NCI-H2029 treated with DMSO at 0.1 percent for 48 hours (cell line): ENCODE measurements around the gene GLIPR2.
"Not testable (repeated sequence)": the region's sequence is repeated elsewhere in the genome, so short reads cannot be mapped to it uniquely, and the experiment has no call there.

Source experiments
- DNase-seq: peaks from one replicate; lab custom pipeline; 2025; lab: John Stamatoyannopoulos, UW

Gene GLIPR2, protein sequence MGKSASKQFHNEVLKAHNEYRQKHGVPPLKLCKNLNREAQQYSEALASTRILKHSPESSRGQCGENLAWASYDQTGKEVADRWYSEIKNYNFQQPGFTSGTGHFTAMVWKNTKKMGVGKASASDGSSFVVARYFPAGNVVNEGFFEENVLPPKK

DNA sequence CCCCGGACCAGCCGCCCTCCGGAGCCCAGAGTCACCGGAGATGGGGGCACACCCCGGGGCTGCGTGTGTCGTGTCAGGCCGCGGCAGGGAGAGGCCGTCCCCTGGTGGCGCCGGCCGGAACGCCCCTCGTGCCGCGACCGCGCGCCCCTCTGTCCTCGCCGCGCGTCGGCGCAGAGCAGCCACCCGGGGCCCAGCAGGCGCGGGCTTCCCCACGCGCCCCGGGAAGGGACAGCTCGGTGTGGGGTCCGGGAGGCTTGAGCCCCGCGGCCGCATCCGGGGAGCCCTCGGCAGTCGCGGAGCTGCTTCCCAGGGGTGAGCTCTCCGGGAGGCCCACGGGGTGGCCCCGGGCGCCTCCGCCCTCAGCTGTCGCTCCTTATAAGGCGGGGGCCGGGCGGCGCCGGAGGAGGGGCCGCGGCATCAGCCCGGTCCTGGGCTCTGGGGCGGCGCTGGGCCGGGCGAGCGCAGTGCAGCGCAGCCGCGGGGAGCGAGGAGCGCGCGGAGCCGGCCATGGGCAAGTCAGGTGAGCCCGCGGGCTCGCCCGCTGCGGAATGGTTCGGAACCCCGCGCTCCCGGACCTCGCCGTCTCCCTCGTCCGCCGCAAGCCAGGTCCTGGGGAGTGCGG lies at the start of gene GLIPR2:
GLIPR2 (plus strand) TSS at position 462 of the 622 bp plus-strand sequence; CDS start at position 508, 46 bp downstream.
- DNase-seq, result no peak

DNA sequence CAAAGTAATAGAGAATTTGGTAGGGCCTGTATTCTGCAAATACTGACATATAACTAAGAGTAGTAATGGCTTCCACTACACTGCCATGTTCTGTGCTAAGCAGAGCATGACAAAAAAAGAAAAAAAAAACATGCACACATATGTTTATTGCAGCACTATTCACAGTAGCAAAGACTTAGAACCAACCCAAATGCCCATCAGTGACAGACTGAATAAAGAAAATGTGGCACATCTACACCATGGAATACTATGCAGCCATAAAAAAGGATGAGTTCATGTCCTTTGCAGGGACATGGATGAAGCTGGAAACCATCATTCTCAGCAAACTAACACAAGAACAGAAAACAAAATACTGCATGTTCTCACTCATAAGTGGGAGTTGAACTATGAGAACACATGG lies 49.5 kb upstream of the GLIPR2 start:
- DNase-seq, result not testable (repeated sequence)

DNA sequence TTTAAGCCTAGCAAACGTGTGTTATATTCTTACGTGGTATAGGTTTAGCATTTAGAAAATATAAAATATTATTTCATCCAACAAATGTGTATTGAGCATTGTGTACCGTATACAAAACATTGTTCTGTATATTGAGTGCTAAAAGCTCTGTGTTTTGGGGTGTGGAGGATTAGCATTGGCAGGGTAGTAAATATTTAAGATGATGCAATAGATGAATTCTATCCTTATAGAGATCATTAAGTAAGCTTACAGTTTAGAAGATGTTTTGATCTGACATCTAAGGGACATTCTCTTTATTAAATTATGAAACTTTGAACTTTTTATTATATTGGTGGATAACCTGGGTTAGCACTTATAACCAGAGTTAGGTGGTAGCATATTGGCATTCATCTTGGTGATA lies 48.5 kb upstream of the GLIPR2 start:
- DNase-seq, result no peak

DNA sequence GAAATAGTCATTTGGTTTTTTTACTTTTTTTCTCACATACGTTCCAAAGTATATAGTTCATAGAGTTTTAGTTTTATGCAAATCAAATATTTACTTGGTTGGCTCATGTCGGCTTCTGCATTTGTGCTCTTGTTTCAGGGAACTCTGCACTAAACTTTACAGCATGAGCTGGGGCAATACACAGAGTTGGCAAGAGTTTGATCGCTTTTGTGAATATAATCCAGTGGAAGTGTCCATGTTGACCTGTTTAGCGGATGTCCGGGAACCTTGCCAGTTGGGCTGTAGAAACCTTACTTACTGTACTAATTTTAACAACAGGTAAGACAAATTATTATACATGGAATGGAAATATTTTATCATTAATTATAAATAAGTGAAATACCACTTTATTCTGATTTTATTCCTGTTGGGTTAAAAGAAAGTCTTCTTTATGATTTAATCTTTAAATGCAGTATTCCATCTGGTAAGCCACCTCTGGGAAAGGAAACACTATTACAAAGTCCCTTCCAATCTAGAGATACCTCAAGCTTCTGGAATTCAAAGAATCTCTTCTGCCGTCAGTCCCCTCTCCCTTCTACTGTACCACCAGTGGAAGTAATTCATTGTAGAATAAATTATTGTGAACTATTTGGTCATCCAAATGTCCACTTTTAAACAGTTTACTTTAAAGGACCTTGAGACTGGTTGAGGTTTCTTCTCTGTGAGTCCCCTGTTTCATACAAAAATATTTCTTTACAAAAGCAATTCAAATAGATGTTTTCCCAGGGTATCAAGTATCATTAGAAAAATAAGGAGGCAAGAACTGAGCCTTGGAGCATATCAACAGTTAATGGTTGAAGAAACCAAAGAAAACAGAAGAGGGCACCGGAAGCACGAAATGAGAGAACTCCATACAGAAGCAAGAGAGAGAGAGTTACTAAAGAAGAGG lies 45.2 kb upstream of the GLIPR2 start:
- no peak for DNase-seq

DNA sequence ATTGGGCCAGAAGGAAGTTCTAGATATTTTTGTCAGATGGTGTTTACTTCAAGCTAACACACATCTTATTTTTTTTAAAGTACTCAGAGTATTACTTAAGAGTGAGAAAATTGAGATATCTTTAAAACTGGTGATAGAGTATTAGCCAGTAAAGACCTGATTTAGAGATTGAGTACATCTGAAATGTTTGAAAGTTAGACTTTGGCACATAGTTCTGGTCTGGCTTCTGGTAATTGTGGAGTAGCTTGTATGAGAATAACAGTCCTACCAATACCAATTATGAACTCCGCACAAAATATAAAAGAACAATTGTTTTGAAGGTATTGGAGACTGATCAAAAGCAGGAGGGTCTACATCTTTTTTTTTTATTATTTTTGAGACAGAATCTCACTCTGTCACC lies 44.5 kb upstream of the GLIPR2 start:
- DNase-seq, result no peak

DNA sequence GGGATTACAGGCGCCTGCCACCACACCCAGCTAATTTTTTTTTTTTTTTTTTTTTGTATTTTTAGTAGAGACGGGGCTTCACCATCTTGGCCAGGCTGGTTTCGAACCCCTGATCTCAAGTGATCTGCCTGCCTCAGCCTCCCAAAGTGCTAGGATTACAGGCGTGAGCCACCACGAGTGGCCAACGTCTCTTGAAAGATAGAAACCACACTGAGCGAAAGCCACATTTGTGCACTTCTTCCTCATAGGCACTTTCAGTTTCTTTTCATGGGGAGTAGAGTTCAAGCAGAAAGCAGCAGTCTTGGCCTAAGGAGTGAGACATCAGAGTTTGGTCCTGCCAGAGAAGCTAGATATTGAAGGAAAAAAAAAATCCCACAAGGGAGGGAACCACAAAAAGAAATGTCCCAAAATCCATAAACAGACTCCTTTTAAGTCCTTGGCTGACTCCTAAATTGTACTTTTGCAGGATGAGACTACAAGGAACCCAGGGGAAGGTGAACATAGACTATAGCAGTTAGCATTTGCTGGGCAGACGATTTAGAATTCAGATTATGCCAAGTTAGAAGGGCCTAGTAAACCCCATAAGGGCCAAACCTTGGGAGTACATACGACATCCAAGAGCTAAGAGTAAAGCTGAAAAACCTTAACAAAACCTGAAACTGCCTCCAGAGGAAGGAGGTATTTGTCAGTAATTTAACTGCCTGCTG lies 43.9 kb upstream of the GLIPR2 start:
- DNase-seq, result no peak

DNA sequence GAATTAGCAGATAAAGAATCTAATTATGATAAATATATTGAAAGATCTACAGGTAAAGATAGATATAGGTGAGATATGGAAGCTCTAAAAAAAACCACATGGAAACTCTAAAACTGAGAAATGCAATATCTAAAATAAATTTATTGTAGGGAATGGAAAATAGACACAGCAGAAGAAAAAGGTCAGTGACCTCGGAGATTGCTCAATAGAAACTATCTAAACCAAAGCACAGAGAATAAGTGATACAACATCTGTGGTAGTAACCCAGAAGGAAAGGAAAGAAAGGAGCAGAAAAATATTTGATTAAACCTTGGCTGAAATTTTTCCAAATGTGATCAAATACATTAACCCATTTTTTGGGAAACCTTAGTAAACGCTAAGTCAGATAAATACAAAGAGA lies 43.1 kb upstream of the GLIPR2 start:
- no peak for DNase-seq

DNA sequence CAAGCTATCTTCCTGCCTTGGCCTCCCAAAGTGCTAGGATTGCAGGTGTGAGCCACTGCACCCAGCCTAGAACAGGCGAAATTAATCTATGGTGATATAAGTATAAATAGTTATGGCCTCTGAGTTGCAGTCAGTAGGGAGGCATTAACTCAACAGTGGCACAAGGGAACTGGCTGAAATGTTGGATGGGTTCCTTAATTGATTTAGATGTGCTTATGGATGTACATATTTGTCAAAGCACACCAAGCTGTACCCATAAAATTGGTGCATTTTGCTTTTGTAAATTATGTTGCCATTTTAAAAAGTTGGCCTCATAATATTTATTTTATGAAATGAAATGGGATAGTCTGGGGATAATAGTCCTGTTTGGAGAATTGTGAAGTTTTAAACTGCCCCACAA lies 36.8 kb upstream of the GLIPR2 start:
- no peak for DNase-seq

DNA sequence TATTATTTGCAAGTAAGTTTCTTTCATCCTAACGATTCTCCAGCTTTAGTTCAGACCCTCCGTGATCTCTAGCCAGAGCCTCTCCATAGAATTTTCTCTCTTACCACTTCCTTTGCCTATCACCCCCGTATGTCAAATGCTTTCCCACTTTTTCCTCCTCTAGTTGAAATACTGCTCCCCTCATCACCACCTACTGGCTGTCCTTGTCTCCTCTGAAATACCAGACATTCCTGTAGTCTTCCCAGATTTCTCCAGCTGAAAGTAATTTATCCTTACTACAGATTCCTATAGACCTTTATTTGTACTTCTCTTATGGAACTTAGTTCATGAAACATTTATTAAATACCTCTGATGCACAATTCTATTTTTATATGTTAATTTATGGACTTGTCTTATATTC lies 36.0 kb upstream of the GLIPR2 start:
- no peak for DNase-seq

DNA sequence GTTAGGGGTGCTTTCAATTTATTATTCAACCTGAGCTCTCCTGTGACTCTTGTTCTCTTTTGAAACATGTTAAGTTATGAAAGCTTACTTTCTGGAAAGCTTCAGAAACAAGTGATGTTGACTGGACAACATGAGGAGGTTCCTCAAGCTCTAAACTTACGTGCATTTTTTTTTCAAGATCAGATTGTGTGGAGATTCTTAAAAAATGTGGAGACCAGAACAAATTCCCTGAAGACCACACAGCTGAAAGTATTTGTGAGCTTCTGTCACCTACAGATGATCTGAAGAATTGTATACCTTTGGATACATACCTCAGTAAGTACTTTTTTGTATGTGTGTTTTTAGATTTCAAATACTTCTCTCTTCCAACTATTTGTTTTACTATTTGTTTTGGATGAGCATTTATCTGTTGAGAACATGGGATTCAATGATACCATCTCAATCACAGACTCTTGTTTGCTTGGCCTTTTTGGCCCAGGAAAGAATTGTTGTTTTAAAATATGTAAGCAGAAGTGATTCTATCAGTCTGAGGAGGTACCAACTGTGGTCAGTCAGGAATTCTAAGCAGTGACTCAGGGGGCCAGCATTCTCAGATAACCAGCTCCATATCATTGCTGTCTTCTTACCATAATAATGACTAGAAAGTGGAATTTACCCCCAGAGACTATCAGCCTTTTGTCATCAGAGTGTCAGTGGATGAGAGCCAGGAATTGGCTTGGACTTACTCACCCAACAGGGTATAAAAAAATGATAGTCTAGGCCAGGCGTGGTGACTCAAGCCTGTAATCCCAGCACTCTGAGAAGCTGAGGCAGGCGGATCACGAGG lies 34.4 kb upstream of the GLIPR2 start:
- DNase-seq, result no peak

DNA sequence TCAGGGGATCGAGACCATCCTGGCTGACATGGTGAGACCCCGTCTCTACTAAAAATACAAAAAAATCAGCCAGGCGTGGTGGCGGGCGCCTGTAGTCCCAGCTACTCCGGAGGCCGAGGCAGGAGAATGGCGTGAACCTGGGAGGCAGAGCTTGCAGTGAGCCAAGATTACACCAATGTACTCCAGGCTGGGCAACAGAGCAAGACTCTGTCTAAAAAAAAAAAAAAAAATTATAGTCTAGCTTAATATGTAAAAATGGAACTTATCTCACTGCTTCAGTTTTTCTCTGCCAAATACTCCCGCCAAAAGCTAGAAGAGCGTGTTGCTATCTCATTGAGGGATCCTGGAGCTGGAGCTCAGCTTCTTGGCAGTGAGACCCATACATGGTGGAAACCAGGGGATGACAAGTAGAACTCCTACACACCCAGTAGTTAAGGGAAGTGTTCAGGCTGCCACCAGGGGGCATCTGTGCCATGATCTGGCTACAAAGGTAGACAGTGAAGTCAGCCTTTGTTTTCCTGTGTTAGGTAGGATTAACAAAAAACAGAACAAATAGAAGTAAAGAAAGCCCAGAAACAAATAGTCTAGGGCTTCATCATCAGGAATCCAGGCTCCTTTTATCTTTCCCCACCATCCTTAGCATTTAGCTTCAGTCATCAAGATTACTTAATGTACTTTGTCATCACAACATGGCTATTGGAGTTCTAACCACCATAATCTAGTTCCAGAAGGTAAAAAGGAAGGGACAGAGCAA lies 33.6 kb upstream of the GLIPR2 start:
- peak; percentile 85 for DNase-seq

DNA sequence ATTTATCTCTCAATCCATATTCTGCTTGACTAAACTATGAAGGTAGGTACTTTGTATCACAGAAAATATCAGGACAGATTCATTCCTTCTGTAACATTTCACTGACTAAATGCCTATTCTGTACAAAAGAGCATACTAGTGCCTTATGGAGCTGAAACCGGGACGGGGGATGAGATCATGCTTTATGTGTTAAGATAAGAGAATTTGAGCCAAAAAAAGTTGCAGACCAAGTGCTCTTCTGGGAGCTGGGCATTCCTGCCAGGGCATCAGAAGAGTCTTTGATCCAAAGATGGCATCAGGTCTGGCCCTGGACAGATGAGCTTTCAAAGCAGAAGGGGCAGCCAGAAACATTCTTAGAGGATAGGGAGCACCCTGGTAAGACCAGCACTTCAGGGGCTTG lies 27.5 kb upstream of the GLIPR2 start:
- DNase-seq, result no peak

DNA sequence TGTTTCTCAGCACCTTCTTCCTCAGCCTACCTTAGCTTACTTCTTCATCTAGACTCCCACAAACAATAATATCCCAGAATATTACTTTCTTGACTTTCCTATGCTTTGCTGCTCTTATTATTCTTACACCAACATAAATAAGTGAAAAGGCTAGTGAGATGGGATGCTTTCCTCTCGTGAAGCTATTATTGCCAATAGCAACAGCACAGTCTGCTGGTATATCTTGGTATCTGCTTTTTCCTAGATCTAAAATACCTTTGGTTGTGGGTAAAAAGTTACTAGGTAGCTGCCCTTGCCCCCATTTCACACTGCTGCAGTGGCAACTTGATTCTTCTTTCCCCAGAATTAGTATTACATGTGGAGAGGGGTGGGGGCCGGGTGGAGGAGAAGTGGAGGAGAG lies 26.1 kb upstream of the GLIPR2 start:
- DNase-seq, result no peak

DNA sequence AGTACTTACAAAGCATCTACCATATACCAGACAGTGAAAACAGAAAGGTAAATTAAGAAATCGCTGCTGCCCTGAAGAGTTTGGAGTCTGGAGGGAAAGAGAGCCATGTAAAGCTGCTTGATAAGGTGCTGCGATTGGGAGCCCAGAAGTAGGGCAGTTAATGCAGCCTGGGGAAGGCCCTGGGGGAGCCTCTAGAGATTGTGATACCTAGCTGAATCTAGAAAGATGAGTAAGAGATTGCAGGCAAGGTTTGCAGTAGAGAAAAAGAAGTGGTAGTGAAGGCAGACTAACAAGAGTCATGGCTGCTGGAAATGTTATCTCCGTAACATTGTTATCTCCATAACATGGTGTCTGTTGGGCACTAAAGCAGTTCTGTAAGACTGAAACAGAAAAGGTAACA lies 24.0 kb upstream of the GLIPR2 start:
- no peak for DNase-seq

DNA sequence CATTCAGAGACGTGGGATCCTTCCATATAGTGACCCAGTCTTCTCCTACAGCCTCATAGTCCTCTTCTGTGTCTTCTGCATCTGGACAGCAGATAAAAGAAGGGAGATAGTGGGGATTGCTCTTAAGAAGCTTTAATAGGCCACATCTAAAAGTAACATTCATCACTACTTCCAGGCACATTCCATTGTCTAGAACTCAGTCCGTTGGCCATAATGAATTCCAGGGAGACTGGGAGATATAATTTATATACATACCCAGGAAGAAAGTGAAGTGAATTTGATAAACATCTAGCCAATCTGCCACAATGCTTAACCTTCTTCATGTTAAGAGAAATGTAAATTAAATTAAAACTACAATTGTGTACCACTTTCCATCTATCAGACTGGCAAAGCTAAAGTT lies 22.5 kb upstream of the GLIPR2 start:
- DNase-seq, result no peak

DNA sequence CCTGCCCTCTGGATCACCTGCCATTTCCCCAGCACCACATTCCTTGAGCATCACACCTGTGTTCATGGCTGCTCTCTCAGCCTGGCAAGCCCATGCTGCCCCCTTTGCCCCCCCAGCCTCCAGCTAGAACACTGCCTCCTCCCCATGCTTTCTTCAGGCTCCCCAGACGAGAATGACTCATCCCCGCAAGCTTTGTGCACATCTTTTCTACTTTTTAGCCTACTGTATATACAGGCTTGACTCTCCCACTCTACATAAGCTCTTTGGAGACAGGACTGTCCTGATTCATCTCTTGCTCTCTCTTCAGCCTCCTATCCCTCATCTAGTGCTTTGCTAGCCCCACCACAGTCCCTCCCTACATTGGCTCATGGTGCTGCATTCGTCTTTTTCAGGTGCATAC lies 19.9 kb upstream of the GLIPR2 start:
- no peak for DNase-seq

DNA sequence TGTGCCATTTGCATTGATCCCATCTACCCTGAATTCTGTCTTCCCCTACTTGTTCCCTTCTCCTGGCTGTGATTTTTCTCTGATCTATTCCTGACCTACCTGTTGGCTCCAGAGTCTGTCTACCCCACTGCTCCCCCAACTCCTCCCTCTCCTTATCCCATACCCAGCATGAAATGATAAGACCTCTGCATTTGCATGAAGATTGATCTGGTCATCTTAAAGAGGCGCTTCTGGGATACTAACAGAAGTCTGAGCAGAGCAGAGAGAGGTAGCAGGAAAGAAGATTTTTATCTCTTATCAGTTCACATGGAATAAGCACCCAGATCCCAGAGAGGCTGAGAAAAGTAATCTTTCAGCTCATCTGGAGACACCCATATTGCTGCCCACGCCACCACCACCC lies 18.3 kb upstream of the GLIPR2 start:
- DNase-seq, result no peak

DNA sequence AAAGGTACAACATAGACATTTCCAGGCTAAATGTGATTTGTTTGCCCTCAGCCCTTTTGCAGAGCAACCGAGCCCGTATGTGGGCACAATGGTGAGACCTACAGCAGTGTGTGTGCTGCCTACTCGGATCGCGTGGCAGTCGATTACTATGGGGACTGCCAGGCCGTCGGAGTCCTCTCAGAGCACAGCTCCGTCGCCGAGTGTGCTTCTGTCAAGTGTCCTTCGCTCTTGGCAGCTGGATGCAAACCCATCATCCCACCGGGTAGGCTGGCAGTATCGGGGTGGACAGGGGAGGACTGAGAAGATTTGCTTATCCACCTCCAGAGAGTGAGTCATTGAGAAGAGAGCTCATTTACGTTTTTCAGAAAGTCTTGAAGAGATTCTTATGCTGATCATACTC lies 17.8 kb upstream of the GLIPR2 start:
- DNase-seq, result peak; percentile 83

DNA sequence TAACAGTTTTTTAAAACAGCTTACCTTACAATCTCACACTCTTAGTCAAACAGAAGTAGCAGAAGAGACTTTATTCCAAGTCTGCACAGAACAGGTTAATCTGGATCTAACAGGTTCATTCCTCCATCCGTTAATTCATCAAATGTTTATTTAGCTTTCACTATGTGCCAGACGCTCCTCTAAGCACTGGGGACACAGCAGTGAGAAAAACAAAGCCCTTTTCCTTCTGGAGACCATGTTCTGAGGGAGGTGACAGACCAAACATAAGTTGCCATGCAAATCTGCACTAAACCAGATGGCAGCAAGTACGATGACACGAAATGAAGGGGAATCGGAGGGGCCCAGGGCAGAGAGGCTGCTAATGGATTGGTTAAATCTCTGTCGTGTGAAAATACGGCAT lies 17.1 kb upstream of the GLIPR2 start:
- peak; percentile 84 for DNase-seq

DNA sequence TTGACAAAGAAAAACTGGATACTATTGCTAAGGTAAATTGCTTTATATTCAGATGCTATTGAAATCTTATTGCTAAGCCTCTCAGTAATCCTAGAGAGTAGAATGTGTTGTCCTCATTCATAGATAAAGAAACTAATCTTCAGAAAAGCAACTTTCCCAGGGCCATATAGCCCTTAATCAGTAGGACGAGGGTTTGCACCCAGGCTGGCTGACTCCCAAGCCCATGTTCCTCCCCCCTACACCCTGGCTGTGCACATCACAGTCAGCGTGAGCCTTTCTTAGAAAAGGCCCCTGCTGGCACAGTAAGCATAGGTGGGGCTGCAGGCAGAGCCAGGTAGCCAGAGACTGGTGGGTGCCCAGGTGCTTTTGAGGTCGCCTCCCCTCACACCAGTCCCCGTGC lies 15.8 kb upstream of the GLIPR2 start:
- DNase-seq, result no peak

DNA sequence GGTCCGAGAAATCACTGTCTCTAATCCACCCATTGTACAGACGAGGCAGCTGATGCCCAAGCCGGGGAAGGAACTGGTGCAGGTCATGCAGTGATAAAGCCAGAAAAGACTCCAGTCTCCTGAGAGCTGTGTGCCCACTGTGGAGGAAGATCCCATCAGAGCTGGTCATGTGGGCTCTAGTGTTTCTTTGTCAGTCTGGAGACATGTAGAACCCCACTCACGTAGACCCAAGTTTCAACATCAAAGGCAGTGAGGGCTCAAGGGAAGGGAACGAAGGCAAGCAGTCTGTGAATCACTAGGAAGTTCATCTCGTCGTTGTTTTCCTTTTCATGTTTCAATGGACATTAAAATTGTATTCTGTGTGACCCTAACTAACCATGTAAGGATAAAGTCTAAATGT lies 14.6 kb upstream of the GLIPR2 start:
- no peak for DNase-seq
